ENCODE data around the gene CRADD.

The CRADD gene

GRCh38 chr12:93896952-93897351 is 219.8 kb downstream of the CRADD start:
- no peak for TF ChIP-seq CTCF (conservative IDR thresholded peaks at IDR 0.05; ENCODE audit: low read depth, low read length)
- no peak overlapping the region for H3K4me3 ChIP-seq (ENCODE audit: low read length)
- DNase-seq (ENCODE audit: low read depth) = no peak

- no peak for DNase-seq (ENCODE audit: low read depth)
- H3K4me3 ChIP-seq (ENCODE audit: low read length) = no peak overlapping the region
- no peak for TF ChIP-seq CTCF (conservative IDR thresholded peaks at IDR 0.05; ENCODE audit: low read depth, low read length)
Measured at GRCh38 chr12:93901739-93902138, 224.6 kb downstream of the CRADD start.

- no peak for TF ChIP-seq CTCF (conservative IDR thresholded peaks at IDR 0.05; ENCODE audit: low read depth, low read length)
- no peak for DNase-seq (ENCODE audit: low read depth)
- no peak overlapping the region for H3K4me3 ChIP-seq (ENCODE audit: low read length)
Measured at GRCh38 chr12:93902192-93902591, 225.0 kb downstream of the CRADD start.

- no peak for DNase-seq (ENCODE audit: low read depth)
- TF ChIP-seq CTCF (conservative IDR thresholded peaks at IDR 0.05; ENCODE audit: low read depth, low read length) = no peak
- H3K4me3 ChIP-seq (ENCODE audit: low read length) = no peak overlapping the region
Measured at GRCh38 chr12:93902736-93903562, 225.8 kb downstream of the CRADD start.

- TF ChIP-seq CTCF (conservative IDR thresholded peaks at IDR 0.05; ENCODE audit: low read depth, low read length) = no peak
- H3K4me3 ChIP-seq (ENCODE audit: low read length) = no peak overlapping the region
- no peak for DNase-seq (ENCODE audit: low read depth)
Measured at GRCh38 chr12:93904124-93904523, 226.9 kb downstream of the CRADD start.

- DNase-seq (ENCODE audit: low read depth) = no peak
- no peak overlapping the region for H3K4me3 ChIP-seq (ENCODE audit: low read length)
- no peak for TF ChIP-seq CTCF (conservative IDR thresholded peaks at IDR 0.05; ENCODE audit: low read depth, low read length)
Measured at GRCh38 chr12:93908264-93908663, 231.1 kb downstream of the CRADD start.
